Activated T-helper 9 cell treated with anti-CD3 and anti-CD28 coated beads, Interleukin-2, amount 50 U/mL, for 16 hours (primary cell): ENCODE data around the gene HNRNPA1.
"Not testable (repeated sequence)": the region's sequence is repeated elsewhere in the genome, so short reads cannot be mapped to it uniquely, and the experiment has no call there.

Experiments
- DNase-seq: peaks from one replicate; pipeline ENCODE4 v3.0.0-alpha.2; 2020; ENCODE audit warnings: low read depth

Gene HNRNPA1

GRCh38 chr12:54299515-54300224, 19.1 kb downstream of the HNRNPA1 start:
- DNase-seq: no peak

GRCh38 chr12:54300225-54300731, 19.8 kb downstream of the HNRNPA1 start:
- no peak for DNase-seq

GRCh38 chr12:54300732-54301427, 20.4 kb downstream of the HNRNPA1 start, which contains the start of gene NFE2:
Gene NFE2, minus strand, starts transcription at chr12:54301015. Its CDS starts 5,767 bp downstream, at chr12:54295248.
- DNase-seq: no peak

GRCh38 chr12:54301428-54302048, 21.0 kb downstream of the HNRNPA1 start:
- no peak for DNase-seq

GRCh38 chr12:54303640-54304039, 23.1 kb downstream of the HNRNPA1 start:
- DNase-seq: no peak

- DNase-seq: no peak
These were observed 23.8 kb downstream of the HNRNPA1 start for GRCh38 chr12:54304187-54304810.

- no peak for DNase-seq
These were observed 26.6 kb downstream of the HNRNPA1 start for GRCh38 chr12:54306925-54307741.

GRCh38 chr12:54311051-54311450, 30.5 kb downstream of the HNRNPA1 start:
- DNase-seq: no peak

GRCh38 chr12:54312309-54312708, 31.8 kb downstream of the HNRNPA1 start:
- not testable (repeated sequence) for DNase-seq

- DNase-seq: no peak
These were observed 40.8 kb downstream of the HNRNPA1 start for GRCh38 chr12:54321363-54321762.

- DNase-seq: peak; percentile 87
These were observed 44.3 kb downstream of the HNRNPA1 start, which contains the start of gene COPZ1 for GRCh38 chr12:54324617-54325441. Gene COPZ1, plus strand, starts transcription at chr12:54325131. Its CDS starts 33 bp downstream, at chr12:54325164.

- DNase-seq: not testable (repeated sequence)
These were observed 45.0 kb downstream of the HNRNPA1 start for GRCh38 chr12:54325442-54326109.

- no peak for DNase-seq
These were observed 48.2 kb downstream of the HNRNPA1 start for GRCh38 chr12:54328595-54329337.

- DNase-seq: no peak
These were observed 49.2 kb downstream of the HNRNPA1 start for GRCh38 chr12:54329759-54330158.

GRCh38 chr12:54330442-54330841, 49.9 kb downstream of the HNRNPA1 start:
- DNase-seq: no peak

GRCh38 chr12:54331461-54331860, 50.9 kb downstream of the HNRNPA1 start:
- no peak for DNase-seq

GRCh38 chr12:54333420-54334034, 53.0 kb downstream of the HNRNPA1 start:
- no peak for DNase-seq
